Esophagus muscularis mucosa (tissue), 4 donors: Measurements from ENCODE around the gene FXYD6.

Experiments used
- EP300 ChIP-seq: sonication (generic); formaldehyde crosslinking; IDR thresholded peaks from one replicate; pipeline ENCODE4 v1.6.1; 2017; ENCODE audit warnings: antibody characterized with exemption
- POLR2A ChIP-seq: fragments of 450-650 bp; IDR thresholded peaks from one replicate; pipeline ENCODE4 v1.6.1; 2017; ENCODE audit warnings: antibody characterized with exemption, moderate library complexity, mild to moderate bottlenecking, low read depth
- POLR2AphosphoS5 ChIP-seq, 2 donors: sonication (generic); formaldehyde crosslinking; IDR thresholded peaks; one replicate each; pipeline ENCODE4 v1.6.1; 2017; ENCODE audit warnings: antibody characterized with exemption in 2 of 2
- TF ChIP-seq, protein P1 (sequence below), 3 experiments: fragments of 200-600 bp in 2 of 3; fragments of 450-650 bp in 1 of 3; sonication (generic) in 2 of 3; IDR thresholded peaks; one replicate each; pipeline ENCODE4 v1.5.1; 2017 to 2019; ENCODE audit warnings: antibody characterized with exemption in 3 of 3, mild to moderate bottlenecking in 2 of 3, moderate library complexity in 1 of 3

DNA sequence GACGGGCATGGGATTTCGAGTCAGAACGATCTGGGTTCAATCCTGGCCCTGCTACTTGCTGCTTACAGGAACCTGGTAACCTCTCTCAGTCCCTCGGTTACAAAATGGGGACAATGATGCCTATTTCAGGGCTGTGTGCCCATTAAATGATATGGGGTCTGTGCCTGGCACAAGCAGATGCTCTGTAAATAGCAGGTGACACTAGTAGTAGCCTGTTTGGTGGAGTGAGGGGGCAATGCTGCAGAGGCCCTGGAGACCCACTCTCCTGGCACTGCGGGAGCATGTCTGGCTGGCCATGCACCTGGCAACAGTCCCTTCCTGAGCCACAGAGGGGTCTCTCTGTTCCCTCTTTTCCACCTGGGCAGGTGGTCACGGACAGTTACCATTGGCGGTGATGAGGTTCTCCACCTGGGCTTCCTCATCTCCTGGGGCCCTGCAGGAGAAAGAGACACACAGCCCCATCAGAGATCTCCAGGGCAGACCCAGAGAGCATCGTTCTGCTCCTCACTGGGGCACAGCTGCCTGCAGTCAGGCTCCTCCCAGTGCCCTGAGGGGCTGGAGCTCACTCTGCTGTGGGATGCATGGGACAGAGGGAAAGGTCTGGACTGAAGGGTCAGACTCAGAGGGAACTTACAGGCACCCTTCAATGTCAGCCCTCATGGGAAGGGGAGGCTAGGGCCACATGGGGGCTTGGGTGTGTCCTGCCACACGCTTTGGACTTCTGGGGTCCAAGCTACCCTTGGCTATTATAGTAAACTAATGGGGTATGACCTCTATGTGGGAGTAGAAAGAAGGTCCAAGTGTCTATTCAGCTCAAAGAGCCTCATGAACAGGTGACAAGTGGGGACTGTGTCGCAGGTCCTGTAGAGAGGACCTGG, 36.3 kb downstream of the FXYD6 start:
- no peak for TF ChIP-seq POLR2A
- TF ChIP-seq, protein P1, sequence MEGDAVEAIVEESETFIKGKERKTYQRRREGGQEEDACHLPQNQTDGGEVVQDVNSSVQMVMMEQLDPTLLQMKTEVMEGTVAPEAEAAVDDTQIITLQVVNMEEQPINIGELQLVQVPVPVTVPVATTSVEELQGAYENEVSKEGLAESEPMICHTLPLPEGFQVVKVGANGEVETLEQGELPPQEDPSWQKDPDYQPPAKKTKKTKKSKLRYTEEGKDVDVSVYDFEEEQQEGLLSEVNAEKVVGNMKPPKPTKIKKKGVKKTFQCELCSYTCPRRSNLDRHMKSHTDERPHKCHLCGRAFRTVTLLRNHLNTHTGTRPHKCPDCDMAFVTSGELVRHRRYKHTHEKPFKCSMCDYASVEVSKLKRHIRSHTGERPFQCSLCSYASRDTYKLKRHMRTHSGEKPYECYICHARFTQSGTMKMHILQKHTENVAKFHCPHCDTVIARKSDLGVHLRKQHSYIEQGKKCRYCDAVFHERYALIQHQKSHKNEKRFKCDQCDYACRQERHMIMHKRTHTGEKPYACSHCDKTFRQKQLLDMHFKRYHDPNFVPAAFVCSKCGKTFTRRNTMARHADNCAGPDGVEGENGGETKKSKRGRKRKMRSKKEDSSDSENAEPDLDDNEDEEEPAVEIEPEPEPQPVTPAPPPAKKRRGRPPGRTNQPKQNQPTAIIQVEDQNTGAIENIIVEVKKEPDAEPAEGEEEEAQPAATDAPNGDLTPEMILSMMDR (IDR thresholded peaks at IDR 0.05): no peak
- TF ChIP-seq POLR2AphosphoS5 (IDR thresholded peaks at IDR 0.05): no peak
- no peak for TF ChIP-seq EP300
